ENCODE results near the gene NEB.

GRCh38 chr2:151632993-151633565, 101.2 kb downstream of the NEB start:
- TF ChIP-seq CTCF (IDR thresholded peaks at IDR 0.05) (peak; percentile 71), EP300 (IDR thresholded peaks at IDR 0.05; ENCODE audit: borderline replicate concordance in 1 of 2, low read depth in 1 of 2, low read length in 1 of 2) (no peak), JUND (IDR thresholded peaks at IDR 0.05) (no peak), MAX (IDR thresholded peaks at IDR 0.05; ENCODE audit: low read depth) (no peak), CHD2 (IDR thresholded peaks at IDR 0.05; ENCODE audit: low read length, partially characterized antibody) (no peak), ELF1 (IDR thresholded peaks at IDR 0.05) (no peak), GABPA (IDR thresholded peaks at IDR 0.05; ENCODE audit: low read depth) (no peak)

All from SK-N-SH (cell line).